Panc1 (cell line): ENCODE results near the gene UXS1.

ENCODE experiments used
- POLR2AphosphoS5 ChIP-seq: IDR thresholded peaks from 2 replicates; pipeline ENCODE4 v1.6.1; 2012; ENCODE audit warnings: mild to moderate bottlenecking, low read depth, low read length, moderate library complexity
- SIN3A ChIP-seq: IDR thresholded peaks from 2 replicates; pipeline ENCODE4 v1.6.1; 2012; ENCODE audit warnings: low read depth, mild to moderate bottlenecking, low read length, moderate library complexity, borderline replicate concordance; ENCODE audit not compliant: insufficient read depth
- TCF7L2 ChIP-seq: IDR thresholded peaks from 2 replicates; pipeline ENCODE4 v1.6.1; 2011; ENCODE audit warnings: mild to moderate bottlenecking, low read depth, low read length, inconsistent platforms
- TF ChIP-seq, protein P1 (sequence below): fragments of 450-650 bp; IDR thresholded peaks from 2 replicates; pipeline ENCODE4 v1.5.1; 2017; ENCODE audit warnings: mild to moderate bottlenecking
- TF ChIP-seq, protein P2 (sequence below), 2 experiments: IDR thresholded peaks; 2 replicates each; pipeline ENCODE4 v1.6.1; 2011 to 2012; ENCODE audit warnings: low read depth in 2 of 2, control low read depth in 1 of 2, low read length in 1 of 2, mild to moderate bottlenecking in 1 of 2, moderate library complexity in 1 of 2; ENCODE audit not compliant: insufficient read depth in 1 of 2

DNA sequence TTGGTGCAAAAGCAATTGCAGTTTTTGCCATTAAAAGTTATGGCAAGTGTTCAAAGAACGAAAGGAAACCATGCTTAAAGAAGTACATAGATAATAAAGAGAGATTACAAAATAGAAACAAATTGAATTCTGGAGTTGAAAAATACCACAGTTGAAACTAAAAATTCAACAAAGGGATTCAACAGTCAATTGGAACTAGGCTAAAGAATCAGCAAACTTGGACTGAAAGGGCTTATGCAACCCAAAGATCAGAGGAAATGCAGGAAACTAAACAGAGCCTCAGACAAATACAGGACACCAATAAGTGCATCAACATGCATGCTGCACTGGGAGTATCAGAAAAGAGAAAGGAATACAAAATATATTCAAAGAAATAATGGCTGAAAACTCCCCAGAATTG lies 40.3 kb downstream of the UXS1 start:
- TF ChIP-seq, protein P1, sequence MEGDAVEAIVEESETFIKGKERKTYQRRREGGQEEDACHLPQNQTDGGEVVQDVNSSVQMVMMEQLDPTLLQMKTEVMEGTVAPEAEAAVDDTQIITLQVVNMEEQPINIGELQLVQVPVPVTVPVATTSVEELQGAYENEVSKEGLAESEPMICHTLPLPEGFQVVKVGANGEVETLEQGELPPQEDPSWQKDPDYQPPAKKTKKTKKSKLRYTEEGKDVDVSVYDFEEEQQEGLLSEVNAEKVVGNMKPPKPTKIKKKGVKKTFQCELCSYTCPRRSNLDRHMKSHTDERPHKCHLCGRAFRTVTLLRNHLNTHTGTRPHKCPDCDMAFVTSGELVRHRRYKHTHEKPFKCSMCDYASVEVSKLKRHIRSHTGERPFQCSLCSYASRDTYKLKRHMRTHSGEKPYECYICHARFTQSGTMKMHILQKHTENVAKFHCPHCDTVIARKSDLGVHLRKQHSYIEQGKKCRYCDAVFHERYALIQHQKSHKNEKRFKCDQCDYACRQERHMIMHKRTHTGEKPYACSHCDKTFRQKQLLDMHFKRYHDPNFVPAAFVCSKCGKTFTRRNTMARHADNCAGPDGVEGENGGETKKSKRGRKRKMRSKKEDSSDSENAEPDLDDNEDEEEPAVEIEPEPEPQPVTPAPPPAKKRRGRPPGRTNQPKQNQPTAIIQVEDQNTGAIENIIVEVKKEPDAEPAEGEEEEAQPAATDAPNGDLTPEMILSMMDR, result no peak
- TF ChIP-seq, protein P2, sequence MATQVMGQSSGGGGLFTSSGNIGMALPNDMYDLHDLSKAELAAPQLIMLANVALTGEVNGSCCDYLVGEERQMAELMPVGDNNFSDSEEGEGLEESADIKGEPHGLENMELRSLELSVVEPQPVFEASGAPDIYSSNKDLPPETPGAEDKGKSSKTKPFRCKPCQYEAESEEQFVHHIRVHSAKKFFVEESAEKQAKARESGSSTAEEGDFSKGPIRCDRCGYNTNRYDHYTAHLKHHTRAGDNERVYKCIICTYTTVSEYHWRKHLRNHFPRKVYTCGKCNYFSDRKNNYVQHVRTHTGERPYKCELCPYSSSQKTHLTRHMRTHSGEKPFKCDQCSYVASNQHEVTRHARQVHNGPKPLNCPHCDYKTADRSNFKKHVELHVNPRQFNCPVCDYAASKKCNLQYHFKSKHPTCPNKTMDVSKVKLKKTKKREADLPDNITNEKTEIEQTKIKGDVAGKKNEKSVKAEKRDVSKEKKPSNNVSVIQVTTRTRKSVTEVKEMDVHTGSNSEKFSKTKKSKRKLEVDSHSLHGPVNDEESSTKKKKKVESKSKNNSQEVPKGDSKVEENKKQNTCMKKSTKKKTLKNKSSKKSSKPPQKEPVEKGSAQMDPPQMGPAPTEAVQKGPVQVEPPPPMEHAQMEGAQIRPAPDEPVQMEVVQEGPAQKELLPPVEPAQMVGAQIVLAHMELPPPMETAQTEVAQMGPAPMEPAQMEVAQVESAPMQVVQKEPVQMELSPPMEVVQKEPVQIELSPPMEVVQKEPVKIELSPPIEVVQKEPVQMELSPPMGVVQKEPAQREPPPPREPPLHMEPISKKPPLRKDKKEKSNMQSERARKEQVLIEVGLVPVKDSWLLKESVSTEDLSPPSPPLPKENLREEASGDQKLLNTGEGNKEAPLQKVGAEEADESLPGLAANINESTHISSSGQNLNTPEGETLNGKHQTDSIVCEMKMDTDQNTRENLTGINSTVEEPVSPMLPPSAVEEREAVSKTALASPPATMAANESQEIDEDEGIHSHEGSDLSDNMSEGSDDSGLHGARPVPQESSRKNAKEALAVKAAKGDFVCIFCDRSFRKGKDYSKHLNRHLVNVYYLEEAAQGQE (IDR thresholded peaks at IDR 0.05; ENCODE audit: insufficient read depth in 1 of 2, low read depth in 2 of 2, low read length in 1 of 2), result no peak
- TF ChIP-seq TCF7L2 (no peak), SIN3A (no peak), POLR2AphosphoS5 (no peak)
